ENCODE measurements around the gene NPHP1. TPM values are rescaled to one million over a fixed set of nuclear protein-coding genes. Genes with fewer than 3 reads are reported as not detected.

Gene NPHP1
- total RNA-seq, 1 donor from 2014 or later: 9.8 TPM

GRCh38 chr2:110140401-110140800 lies 64.4 kb downstream of the NPHP1 start:
- H3K27ac ChIP-seq: no peak overlapping the region
- TF ChIP-seq, protein P1, sequence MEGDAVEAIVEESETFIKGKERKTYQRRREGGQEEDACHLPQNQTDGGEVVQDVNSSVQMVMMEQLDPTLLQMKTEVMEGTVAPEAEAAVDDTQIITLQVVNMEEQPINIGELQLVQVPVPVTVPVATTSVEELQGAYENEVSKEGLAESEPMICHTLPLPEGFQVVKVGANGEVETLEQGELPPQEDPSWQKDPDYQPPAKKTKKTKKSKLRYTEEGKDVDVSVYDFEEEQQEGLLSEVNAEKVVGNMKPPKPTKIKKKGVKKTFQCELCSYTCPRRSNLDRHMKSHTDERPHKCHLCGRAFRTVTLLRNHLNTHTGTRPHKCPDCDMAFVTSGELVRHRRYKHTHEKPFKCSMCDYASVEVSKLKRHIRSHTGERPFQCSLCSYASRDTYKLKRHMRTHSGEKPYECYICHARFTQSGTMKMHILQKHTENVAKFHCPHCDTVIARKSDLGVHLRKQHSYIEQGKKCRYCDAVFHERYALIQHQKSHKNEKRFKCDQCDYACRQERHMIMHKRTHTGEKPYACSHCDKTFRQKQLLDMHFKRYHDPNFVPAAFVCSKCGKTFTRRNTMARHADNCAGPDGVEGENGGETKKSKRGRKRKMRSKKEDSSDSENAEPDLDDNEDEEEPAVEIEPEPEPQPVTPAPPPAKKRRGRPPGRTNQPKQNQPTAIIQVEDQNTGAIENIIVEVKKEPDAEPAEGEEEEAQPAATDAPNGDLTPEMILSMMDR (IDR thresholded peaks at IDR 0.05): no peak
- no peaks in the 10 kb centered on the region for H3K9me3 ChIP-seq
- no peaks in the 10 kb centered on the region for H3K36me3 ChIP-seq
- H3K4me3 ChIP-seq: no peak overlapping the region
- no peaks in the 10 kb centered on the region for H3K4me1 ChIP-seq
- DNase-seq (ENCODE audit: low spot score in 2 of 2): no peak
- intact Hi-C loops (cut with DNase I): no loop called here
- no peaks in the 10 kb centered on the region for H3K27me3 ChIP-seq

GRCh38 chr2:110134025-110134424 lies 70.8 kb downstream of the NPHP1 start:
- TF ChIP-seq, protein P1 (IDR thresholded peaks at IDR 0.05): no peak
- Histone ChIP-seq H3K9me3 (peaks cover 5 to 6% of the 10 kb centered on the region in 2 donors), H3K27ac (no peak overlapping the region), H3K36me3 (no peaks in the 10 kb centered on the region), H3K4me1 (no peaks in the 10 kb centered on the region), H3K4me3 (no peak overlapping the region), H3K27me3 (no peaks in the 10 kb centered on the region)
- DNase-seq (ENCODE audit: low spot score in 2 of 2): no peak
- intact Hi-C loops (cut with DNase I): no loop called here

DNA sequence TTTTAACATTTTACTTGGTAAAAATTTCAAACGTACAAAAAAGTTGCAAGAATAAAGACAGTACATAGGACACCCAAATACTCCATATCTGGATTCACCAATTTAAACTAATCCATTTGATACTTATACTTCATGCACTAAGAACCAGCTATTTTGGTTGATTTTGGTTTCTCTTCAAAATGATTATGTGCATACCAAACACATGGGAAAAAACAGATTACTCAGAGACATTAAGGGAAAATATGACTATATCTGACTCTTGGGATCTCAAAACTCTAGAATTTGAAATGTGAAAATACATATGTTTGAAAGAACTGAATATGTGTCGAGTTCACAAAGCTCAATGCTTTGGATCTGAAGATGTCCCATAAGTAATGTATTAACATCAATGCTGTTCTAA lies 73.6 kb downstream of the NPHP1 start:
- H3K27ac ChIP-seq: no peak overlapping the region
- no peak for DNase-seq (ENCODE audit: low spot score in 2 of 2)
- intact Hi-C loops (cut with DNase I): no loop called here
- H3K36me3 ChIP-seq: no peaks in the 10 kb centered on the region
- no peak overlapping the region for H3K4me3 ChIP-seq
- H3K9me3 ChIP-seq: peaks cover 5 to 6% of the 10 kb centered on the region in 2 donors
- H3K4me1 ChIP-seq: no peaks in the 10 kb centered on the region
- TF ChIP-seq, protein P1 (IDR thresholded peaks at IDR 0.05): no peak
- H3K27me3 ChIP-seq: no peaks in the 10 kb centered on the region

DNA sequence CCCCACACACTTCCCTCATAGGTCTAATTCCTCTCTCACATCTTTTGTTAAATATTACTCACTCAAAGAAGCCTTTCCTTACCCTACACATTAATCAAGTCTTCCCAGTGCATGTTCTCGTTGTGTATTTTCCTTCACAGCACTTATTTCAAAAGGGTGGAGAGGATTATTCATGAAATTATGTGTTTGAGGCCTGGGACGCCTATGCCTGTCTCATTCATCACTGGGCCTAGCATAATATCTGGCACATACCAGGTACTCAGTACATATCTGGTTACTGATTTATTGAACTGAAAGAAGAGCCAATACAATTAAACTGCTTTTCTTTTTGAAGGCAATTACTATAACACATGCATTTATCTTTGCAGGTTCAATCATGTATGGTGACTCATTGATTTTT lies 74.1 kb downstream of the NPHP1 start:
- Histone ChIP-seq H3K4me3 (no peak overlapping the region), H3K27ac (no peak overlapping the region), H3K4me1 (no peaks in the 10 kb centered on the region), H3K9me3 (peaks cover 5 to 6% of the 10 kb centered on the region in 2 donors), H3K36me3 (no peaks in the 10 kb centered on the region), H3K27me3 (no peaks in the 10 kb centered on the region)
- TF ChIP-seq, protein P1 (IDR thresholded peaks at IDR 0.05): no peak
- no peak for DNase-seq (ENCODE audit: low spot score in 2 of 2)
- intact Hi-C loops (cut with DNase I): no loop called here

DNA sequence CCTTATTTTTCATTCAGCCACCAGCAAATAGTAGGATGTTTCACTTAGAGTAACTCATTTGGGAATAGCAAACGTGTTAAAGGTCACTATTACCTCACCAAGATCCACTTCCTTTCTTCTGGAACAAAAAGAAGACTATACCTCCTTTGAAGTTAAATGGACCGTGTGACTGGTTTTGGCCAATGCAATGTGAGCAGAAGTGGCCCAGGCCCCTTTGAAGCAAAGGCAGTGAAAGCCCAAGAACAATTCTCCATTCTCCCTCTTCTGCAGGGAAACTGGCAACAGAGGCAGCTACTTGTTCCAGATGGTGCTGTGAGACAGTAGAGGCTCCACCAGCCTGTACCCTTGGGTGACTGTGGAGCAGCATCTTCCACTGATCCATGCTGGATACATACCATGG lies 77.9 kb downstream of the NPHP1 start:
- no peaks in the 10 kb centered on the region for H3K9me3 ChIP-seq
- peaks cover 0 to 6% of the 10 kb centered on the region in 2 donors for H3K4me1 ChIP-seq
- TF ChIP-seq, protein P1 (IDR thresholded peaks at IDR 0.05): no peak
- intact Hi-C loops (cut with DNase I): no loop called here
- H3K27ac ChIP-seq: no peak overlapping the region
- H3K27me3 ChIP-seq: no peaks in the 10 kb centered on the region
- no peak for DNase-seq (ENCODE audit: low spot score in 2 of 2)
- H3K36me3 ChIP-seq: no peaks in the 10 kb centered on the region
- no peak overlapping the region for H3K4me3 ChIP-seq
